ENCODE results near the gene RMND1. TPM values are rescaled to one million over a fixed set of nuclear protein-coding genes. Genes with fewer than 3 reads are reported as not detected.

Gene RMND1, protein sequence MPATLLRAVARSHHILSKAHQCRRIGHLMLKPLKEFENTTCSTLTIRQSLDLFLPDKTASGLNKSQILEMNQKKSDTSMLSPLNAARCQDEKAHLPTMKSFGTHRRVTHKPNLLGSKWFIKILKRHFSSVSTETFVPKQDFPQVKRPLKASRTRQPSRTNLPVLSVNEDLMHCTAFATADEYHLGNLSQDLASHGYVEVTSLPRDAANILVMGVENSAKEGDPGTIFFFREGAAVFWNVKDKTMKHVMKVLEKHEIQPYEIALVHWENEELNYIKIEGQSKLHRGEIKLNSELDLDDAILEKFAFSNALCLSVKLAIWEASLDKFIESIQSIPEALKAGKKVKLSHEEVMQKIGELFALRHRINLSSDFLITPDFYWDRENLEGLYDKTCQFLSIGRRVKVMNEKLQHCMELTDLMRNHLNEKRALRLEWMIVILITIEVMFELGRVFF
- 31.0 and 42.1 TPM in 2 replicates for total RNA-seq (2012; rRNA removed)

DNA sequence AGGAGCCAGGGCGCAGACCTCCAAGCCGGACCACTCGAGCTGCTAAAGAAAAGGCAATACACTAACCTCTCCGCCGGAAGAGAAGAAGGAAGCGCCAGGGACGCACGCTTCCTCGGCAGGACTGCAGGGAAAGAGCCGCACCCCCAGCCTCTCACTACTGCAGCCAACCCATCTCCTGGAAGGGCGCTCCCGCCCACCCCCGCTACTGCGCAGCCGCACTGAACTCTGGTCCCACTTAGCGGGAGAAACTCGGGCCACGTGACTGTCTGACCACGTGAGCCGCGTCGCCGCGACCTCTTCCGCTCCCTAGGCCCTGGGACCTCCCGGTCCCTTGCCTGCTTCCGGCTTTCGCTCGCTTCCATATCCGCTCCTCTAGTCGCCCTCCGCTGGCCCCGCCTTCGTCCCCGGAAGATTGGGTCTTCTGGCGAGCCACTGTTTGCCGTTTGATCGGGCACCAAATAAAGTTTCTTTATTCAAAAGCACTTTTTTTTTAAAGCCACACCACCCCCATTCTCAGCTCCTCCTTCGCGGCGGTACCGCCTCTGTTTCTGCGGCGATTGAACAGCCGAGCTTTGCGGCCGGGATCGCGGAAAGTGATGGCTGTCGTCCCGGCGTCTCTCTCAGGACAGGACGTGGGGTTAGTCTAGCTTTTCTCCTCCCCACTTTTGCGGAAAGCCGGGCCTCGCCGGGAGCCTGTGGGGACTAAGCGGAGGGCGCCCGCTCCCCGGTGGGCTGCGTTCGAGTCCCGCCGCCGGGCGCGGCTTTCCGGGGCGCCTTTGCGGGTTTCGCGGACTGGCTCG lies at the start of gene RMND1:
Gene RMND1 (minus strand): TSS at position 177 of the 800 bp plus-strand sequence. CDS start 6,315 bp downstream, outside the sequence.
- Histone ChIP-seq H3K36me3 (ENCODE audit: insufficient read depth, low read length) (peaks cover 4% of the 10 kb centered on the region), H3K9me3 (replicated peaks; ENCODE audit: low read length) (no peaks in the 10 kb centered on the region), H3K4me1 (ENCODE audit: control insufficient read depth, insufficient read depth, low read length) (peaks cover 11% of the 10 kb centered on the region), H3K4me2 (ENCODE audit: low read length) (peak within 1 kb of the TSS; percentile 90), H3K27me3 (ENCODE audit: control insufficient read depth, insufficient read depth, low read length) (no peaks in the 10 kb centered on the region), H3K9ac (ENCODE audit: low read depth, low read length) (peak within 1 kb of the TSS; percentile 94), H3K4me3 (ENCODE audit: low read length) (peak within 1 kb of the TSS; percentile 91)

DNA sequence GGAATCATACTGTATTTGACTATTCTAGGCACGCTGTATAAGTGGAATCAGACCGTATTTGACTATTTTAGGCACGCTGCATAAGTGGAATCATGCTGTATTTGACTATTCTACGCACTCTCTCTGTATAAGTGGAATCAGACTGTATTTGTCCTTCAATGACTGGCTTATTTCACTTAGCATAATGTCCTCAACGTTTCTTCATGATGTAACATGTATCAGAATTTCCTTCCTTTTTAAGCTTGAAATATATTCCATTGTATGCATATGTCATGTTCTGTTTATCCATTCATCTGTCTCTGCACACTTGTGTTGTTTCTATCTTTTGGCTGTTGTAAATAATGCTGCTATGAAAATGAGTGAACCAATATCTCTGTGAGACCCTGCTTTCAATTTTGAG lies 47.6 kb upstream of the RMND1 start:
- Histone ChIP-seq H3K4me3 (ENCODE audit: low read length) (no peak overlapping the region), H3K4me1 (ENCODE audit: control insufficient read depth, insufficient read depth, low read length) (peaks cover 13% of the 10 kb centered on the region), H3K36me3 (ENCODE audit: insufficient read depth, low read length) (no peaks in the 10 kb centered on the region), H3K9me3 (replicated peaks; ENCODE audit: low read length) (no peaks in the 10 kb centered on the region), H3K27me3 (ENCODE audit: control insufficient read depth, insufficient read depth, low read length) (no peaks in the 10 kb centered on the region), H3K9ac (ENCODE audit: low read depth, low read length) (no peak overlapping the region), H3K4me2 (ENCODE audit: low read length) (no peak overlapping the region)

DNA sequence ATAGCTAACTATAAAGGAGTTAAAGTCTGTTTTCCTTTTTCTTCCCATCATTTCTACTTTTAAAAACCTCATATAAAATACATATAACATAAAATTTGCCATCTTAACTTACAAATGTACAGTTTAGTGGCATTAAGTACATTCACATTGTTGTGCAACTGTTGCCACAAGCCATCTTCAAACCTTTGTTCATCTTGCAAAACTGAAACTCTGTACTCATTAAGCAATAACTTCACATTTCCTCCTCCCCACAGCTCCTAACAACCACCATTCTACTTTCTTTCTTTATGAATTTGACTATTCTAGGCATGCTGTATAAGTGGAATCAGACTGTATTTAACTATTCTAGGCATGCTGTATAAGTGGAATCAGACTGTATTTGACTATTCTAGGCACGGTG lies 46.4 kb upstream of the RMND1 start:
- H3K4me1 ChIP-seq (ENCODE audit: control insufficient read depth, insufficient read depth, low read length), result peaks cover 18% of the 10 kb centered on the region

DNA sequence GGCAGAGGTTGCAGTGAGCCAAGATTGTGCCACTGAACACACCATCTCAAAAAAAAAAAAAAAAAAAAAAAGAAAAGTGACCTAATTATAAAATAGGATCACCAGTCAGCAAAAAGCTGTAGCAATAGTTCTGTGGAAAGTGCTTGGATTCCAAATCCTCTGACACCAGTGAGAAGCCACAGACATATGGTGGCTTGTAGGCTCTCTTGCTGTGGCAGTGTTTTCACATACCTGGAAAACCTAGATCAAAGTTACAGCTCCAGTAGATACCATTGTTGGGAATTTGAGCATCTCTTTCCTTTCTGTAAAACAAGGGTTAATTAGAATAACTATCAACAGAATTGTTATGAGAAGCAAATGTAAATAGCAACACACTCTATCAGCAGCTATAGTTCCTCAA lies 46.0 kb upstream of the RMND1 start:
- H3K36me3 ChIP-seq (ENCODE audit: insufficient read depth, low read length), result no peaks in the 10 kb centered on the region
- H3K4me1 ChIP-seq (ENCODE audit: control insufficient read depth, insufficient read depth, low read length), result peaks cover 20% of the 10 kb centered on the region
- no peaks in the 10 kb centered on the region for H3K27me3 ChIP-seq (ENCODE audit: control insufficient read depth, insufficient read depth, low read length)
- H3K4me3 ChIP-seq (ENCODE audit: low read length), result no peak overlapping the region
- H3K9ac ChIP-seq (ENCODE audit: low read depth, low read length), result no peak overlapping the region
- H3K4me2 ChIP-seq (ENCODE audit: low read length), result no peak overlapping the region
- no peaks in the 10 kb centered on the region for H3K9me3 ChIP-seq (replicated peaks; ENCODE audit: low read length)

More for the DNA sequence above, 46.4 kb upstream of the RMND1 start:
- Histone ChIP-seq H3K9me3 (replicated peaks; ENCODE audit: low read length) (no peaks in the 10 kb centered on the region), H3K4me2 (ENCODE audit: low read length) (no peak overlapping the region), H3K4me3 (ENCODE audit: low read length) (no peak overlapping the region), H3K36me3 (ENCODE audit: insufficient read depth, low read length) (no peaks in the 10 kb centered on the region), H3K9ac (ENCODE audit: low read depth, low read length) (no peak overlapping the region), H3K27me3 (ENCODE audit: control insufficient read depth, insufficient read depth, low read length) (no peaks in the 10 kb centered on the region)

DNA sequence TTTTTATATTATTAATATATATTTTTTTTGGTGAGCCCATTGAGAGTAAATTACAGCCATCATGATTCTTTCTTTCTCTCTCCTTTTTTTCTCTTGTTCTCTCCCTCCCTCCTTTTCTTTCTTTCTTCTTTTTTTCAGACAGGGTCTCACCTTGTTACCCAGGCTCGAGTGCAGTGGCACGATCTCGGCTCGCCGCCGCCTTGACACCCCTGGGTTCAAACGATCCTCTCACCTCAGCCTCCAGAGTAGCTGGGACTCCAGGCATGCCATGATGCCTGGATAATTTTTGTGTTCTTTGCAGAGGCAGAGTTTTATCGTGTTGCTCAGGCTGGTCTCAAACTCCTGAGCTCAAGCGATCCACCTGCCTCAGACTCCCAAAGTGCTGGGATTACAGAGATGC lies 43.5 kb upstream of the RMND1 start:
- Histone ChIP-seq H3K4me2 (ENCODE audit: low read length) (no peak overlapping the region), H3K9ac (ENCODE audit: low read depth, low read length) (no peak overlapping the region), H3K27me3 (ENCODE audit: control insufficient read depth, insufficient read depth, low read length) (no peaks in the 10 kb centered on the region), H3K36me3 (ENCODE audit: insufficient read depth, low read length) (no peaks in the 10 kb centered on the region), H3K4me3 (ENCODE audit: low read length) (no peak overlapping the region), H3K9me3 (replicated peaks; ENCODE audit: low read length) (no peaks in the 10 kb centered on the region), H3K4me1 (ENCODE audit: control insufficient read depth, insufficient read depth, low read length) (peaks cover 11% of the 10 kb centered on the region)

DNA sequence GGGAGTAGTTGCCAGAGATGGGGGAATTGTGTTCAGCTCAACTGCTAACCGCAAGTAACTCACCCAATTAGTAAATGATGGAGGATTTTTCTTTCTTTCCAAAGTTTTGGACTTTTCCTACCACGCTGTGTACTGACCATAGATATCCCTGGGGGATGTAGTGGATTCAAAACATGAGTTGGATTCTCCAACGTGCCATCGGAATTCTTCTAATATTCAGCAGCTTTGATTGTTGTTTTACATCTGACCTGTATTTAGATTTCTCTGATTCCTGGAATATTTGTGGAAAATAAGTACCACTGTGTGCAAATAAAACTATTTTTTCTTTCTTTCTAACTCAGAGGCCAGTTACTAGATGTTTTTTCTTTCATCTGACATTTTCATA lies 43.0 kb upstream of the RMND1 start:
- H3K4me3 ChIP-seq (ENCODE audit: low read length), result peak overlapping the region; percentile 85
- H3K9ac ChIP-seq (ENCODE audit: low read depth, low read length), result peak overlapping the region; percentile 84

DNA sequence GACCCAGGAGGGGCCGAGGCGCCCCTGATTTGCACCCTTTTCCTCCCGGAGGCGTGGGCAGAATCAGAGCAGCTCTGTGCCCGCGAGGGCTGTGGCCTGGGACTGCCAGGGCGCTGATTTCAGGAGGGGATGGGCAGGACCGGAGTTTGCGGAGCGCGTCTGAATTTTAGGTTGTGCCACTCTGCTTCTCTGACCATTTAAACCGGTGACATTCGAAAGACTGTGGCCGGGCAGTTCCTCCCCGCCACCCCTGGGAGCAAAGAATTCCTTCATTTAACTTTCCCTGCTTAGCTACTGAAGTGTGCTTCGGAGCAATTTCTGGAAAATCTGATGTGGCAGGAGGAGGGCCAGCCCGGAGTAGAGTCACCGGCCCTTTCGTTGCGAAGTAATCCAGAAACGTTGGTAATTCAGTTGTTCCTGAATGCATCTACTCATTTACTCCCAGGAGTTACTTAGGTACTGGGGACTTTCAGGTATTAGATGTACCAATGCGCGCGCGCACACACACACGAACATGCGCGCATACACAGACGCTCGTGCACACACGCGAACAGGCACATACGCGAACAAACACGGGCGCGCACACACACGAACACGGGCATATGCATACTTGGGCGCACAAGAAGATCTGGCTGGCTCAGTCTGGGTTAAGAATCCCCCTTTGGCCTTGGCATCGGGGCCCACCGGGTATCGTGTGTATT lies 42.5 kb upstream of the RMND1 start:
- peaks cover 11% of the 10 kb centered on the region for H3K4me1 ChIP-seq (ENCODE audit: control insufficient read depth, insufficient read depth, low read length)
- peak overlapping the region; percentile 85 for H3K4me3 ChIP-seq (ENCODE audit: low read length)
- H3K9me3 ChIP-seq (replicated peaks; ENCODE audit: low read length), result no peaks in the 10 kb centered on the region

More for the DNA sequence above, 43.0 kb upstream of the RMND1 start:
- Histone ChIP-seq H3K4me1 (ENCODE audit: control insufficient read depth, insufficient read depth, low read length) (peaks cover 11% of the 10 kb centered on the region), H3K9me3 (replicated peaks; ENCODE audit: low read length) (no peaks in the 10 kb centered on the region), H3K36me3 (ENCODE audit: insufficient read depth, low read length) (no peaks in the 10 kb centered on the region), H3K27me3 (ENCODE audit: control insufficient read depth, insufficient read depth, low read length) (no peaks in the 10 kb centered on the region), H3K4me2 (ENCODE audit: low read length) (peak overlapping the region; percentile 90)

DNA sequence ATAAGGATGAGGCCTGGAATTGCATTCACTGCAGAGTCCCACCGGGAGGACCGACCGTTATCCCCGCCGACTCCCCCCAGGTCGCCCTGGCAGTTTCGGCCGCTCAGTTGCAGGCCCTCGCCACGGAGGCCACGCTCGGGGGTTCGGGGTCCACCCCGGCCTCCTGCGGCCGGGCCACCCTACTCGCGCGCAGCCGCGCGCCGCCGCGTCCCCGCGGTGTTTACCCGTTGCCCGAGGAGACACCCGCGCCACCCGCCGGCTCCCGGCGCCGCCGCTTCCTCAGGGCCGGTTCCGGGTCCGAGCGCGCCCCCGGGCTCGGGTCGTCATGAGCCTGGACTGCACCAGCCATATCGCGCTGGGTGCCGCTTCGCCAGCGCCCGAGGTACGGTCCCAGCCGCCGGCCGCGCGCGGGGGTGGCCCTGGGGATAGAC lies 41.9 kb upstream of the RMND1 start, which contains the start of gene CCDC170:
Gene CCDC170 (plus strand): TSS at position 214 of the 431 bp plus-strand sequence. CDS start 112 bp downstream, at position 326.
- Histone ChIP-seq H3K36me3 (ENCODE audit: insufficient read depth, low read length) (no peaks in the 10 kb centered on the region), H3K9ac (ENCODE audit: low read depth, low read length) (peak within 1 kb of the TSS; percentile 84), H3K9me3 (replicated peaks; ENCODE audit: low read length) (no peaks in the 10 kb centered on the region), H3K4me3 (ENCODE audit: low read length) (peak within 1 kb of the TSS; percentile 85), H3K4me1 (ENCODE audit: control insufficient read depth, insufficient read depth, low read length) (peaks cover 11% of the 10 kb centered on the region), H3K27me3 (ENCODE audit: control insufficient read depth, insufficient read depth, low read length) (no peaks in the 10 kb centered on the region), H3K4me2 (ENCODE audit: low read length) (peak within 1 kb of the TSS; percentile 90)

More for the DNA sequence above, 42.5 kb upstream of the RMND1 start:
- Histone ChIP-seq H3K27me3 (ENCODE audit: control insufficient read depth, insufficient read depth, low read length) (no peaks in the 10 kb centered on the region), H3K4me2 (ENCODE audit: low read length) (peak overlapping the region; percentile 90), H3K36me3 (ENCODE audit: insufficient read depth, low read length) (no peaks in the 10 kb centered on the region), H3K9ac (ENCODE audit: low read depth, low read length) (peak overlapping the region; percentile 84)

DNA sequence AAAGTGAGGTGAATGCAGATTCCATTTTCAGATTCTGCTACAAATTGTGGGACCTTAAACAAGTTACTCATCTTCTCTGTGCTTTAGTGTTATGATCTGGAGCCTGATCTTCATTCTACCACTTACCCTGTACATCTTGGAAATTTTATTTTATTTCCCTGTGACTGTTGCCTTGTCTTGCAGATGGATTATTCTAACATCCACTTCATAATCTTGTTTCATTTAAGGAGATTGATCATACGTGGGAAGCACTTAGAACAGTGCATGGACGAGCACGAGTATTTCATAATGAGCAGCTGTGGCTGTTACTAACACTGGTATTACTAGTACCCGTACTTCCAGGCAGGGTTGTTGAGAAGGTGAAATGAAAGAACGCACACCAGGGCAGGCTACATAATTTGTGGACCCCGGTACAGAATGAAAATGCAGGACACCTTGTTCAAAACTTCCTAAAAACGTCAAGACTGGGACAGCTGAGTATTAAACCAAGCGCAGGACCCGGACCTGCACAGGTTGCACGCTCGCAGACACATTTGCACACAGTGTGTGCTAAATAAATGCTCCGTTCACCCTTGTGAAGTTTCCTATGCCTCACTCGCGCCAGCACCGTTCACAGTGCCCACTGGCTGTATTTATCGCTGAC lies 41.4 kb upstream of the RMND1 start:
- peaks cover 11% of the 10 kb centered on the region for H3K4me1 ChIP-seq (ENCODE audit: control insufficient read depth, insufficient read depth, low read length)
- H3K36me3 ChIP-seq (ENCODE audit: insufficient read depth, low read length), result no peaks in the 10 kb centered on the region
- peak overlapping the region; percentile 84 for H3K9ac ChIP-seq (ENCODE audit: low read depth, low read length)
- no peaks in the 10 kb centered on the region for H3K9me3 ChIP-seq (replicated peaks; ENCODE audit: low read length)
- H3K4me2 ChIP-seq (ENCODE audit: low read length), result peak overlapping the region; percentile 90
- H3K4me3 ChIP-seq (ENCODE audit: low read length), result peak overlapping the region; percentile 85
- H3K27me3 ChIP-seq (ENCODE audit: control insufficient read depth, insufficient read depth, low read length), result no peaks in the 10 kb centered on the region

DNA sequence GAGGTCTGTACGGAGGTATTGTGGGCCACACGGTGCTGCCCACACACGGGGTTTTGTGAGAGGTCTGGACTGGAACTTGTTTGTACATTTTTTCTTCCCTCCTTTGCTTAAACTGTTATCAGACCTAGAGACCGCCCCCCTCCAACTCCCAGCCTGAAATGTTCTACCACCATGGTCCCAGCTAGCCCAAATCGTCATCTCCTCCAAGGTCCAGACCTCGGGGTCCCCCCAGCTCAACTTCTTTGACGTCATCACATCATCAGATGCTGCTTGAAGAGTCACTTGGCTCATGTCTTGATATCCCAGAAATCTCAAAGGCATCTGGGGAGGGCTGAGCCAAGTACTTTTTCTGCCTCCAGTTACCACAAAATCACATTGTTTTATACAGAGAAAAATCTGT lies 39.1 kb upstream of the RMND1 start:
- peaks cover 11% of the 10 kb centered on the region for H3K4me1 ChIP-seq (ENCODE audit: control insufficient read depth, insufficient read depth, low read length)
- H3K36me3 ChIP-seq (ENCODE audit: insufficient read depth, low read length), result no peaks in the 10 kb centered on the region
- no peaks in the 10 kb centered on the region for H3K27me3 ChIP-seq (ENCODE audit: control insufficient read depth, insufficient read depth, low read length)
- no peak overlapping the region for H3K4me2 ChIP-seq (ENCODE audit: low read length)
- no peak overlapping the region for H3K4me3 ChIP-seq (ENCODE audit: low read length)
- no peaks in the 10 kb centered on the region for H3K9me3 ChIP-seq (replicated peaks; ENCODE audit: low read length)
- no peak overlapping the region for H3K9ac ChIP-seq (ENCODE audit: low read depth, low read length)
